ENCODE results near the gene SETDB2.

The SETDB2 gene

GRCh38 chr13:49444524-49445395 lies 686 bp downstream of the SETDB2 start:
- TF ChIP-seq CTCF (conservative IDR thresholded peaks at IDR 0.05), result no peak
- peak overlapping the region; percentile 91 for H3K27ac ChIP-seq

- TF ChIP-seq CTCF (conservative IDR thresholded peaks at IDR 0.05), result no peak
- H3K27ac ChIP-seq, result peak overlapping the region; percentile 91
Measured at GRCh38 chr13:49446473-49446872, 2.4 kb downstream of the SETDB2 start.

GRCh38 chr13:49448753-49449152 lies 4.7 kb downstream of the SETDB2 start:
- no peak for TF ChIP-seq CTCF (conservative IDR thresholded peaks at IDR 0.05)
- H3K27ac ChIP-seq, result peak overlapping the region; percentile 91

GRCh38 chr13:49450105-49450819 lies 6.2 kb downstream of the SETDB2 start:
- no peak overlapping the region for H3K27ac ChIP-seq
- no peak for TF ChIP-seq CTCF (conservative IDR thresholded peaks at IDR 0.05)

- TF ChIP-seq CTCF (conservative IDR thresholded peaks at IDR 0.05), result no peak
Measured at GRCh38 chr13:49452725-49453457, 8.8 kb downstream of the SETDB2 start.

GRCh38 chr13:49453465-49453864 lies 9.4 kb downstream of the SETDB2 start:
- peak overlapping the region; percentile 76 for H3K27ac ChIP-seq
- no peak for TF ChIP-seq CTCF (conservative IDR thresholded peaks at IDR 0.05)

More at GRCh38 chr13:49452725-49453457, 8.8 kb downstream of the SETDB2 start:
- peak overlapping the region; percentile 76 for H3K27ac ChIP-seq

All from VCaP (cell line).